Measurements from ENCODE around the gene CXCL17.
"Not testable (repeated sequence)": the region's sequence is repeated elsewhere in the genome, so short reads cannot be mapped to it uniquely, and the experiment has no call there.

Gene CXCL17

GRCh38 chr19:42442833-42443232 is at the start of gene CXCL17:
TSS of gene CXCL17 (minus strand) at chr19:42442946. CDS start at chr19:42442832, 114 bp downstream.
- Histone ChIP-seq H3K4me3 (ENCODE audit: low read depth, low read length) (no peak within 1 kb of the TSS), H3K9me3 (ENCODE audit: control insufficient read depth, insufficient read depth, low read length) (no peaks in the 10 kb centered on the region), H3K36me3 (ENCODE audit: control insufficient read depth, insufficient read depth, low read length) (no peaks in the 10 kb centered on the region), H3K27me3 (ENCODE audit: control insufficient read depth, insufficient read depth, low read length) (peaks cover 8% of the 10 kb centered on the region), H3K9ac (ENCODE audit: low read depth, low read length) (no peak within 1 kb of the TSS), H3K4me1 (ENCODE audit: control insufficient read depth, insufficient read depth, low read length) (peaks cover 7% of the 10 kb centered on the region)

GRCh38 chr19:42488783-42489521 is 46.2 kb upstream of the CXCL17 start:
- no peaks in the 10 kb centered on the region for H3K4me1 ChIP-seq (ENCODE audit: control insufficient read depth, insufficient read depth, low read length)
- H3K9me3 ChIP-seq (ENCODE audit: control insufficient read depth, insufficient read depth, low read length) = no peaks in the 10 kb centered on the region
- no peak overlapping the region for H3K9ac ChIP-seq (ENCODE audit: low read depth, low read length)
- no peak overlapping the region for H3K4me3 ChIP-seq (ENCODE audit: low read depth, low read length)
- no peaks in the 10 kb centered on the region for H3K27me3 ChIP-seq (ENCODE audit: control insufficient read depth, insufficient read depth, low read length)
- no peaks in the 10 kb centered on the region for H3K36me3 ChIP-seq (ENCODE audit: control insufficient read depth, insufficient read depth, low read length)

GRCh38 chr19:42487798-42488178 is 45.0 kb upstream of the CXCL17 start:
- H3K4me1 ChIP-seq (ENCODE audit: control insufficient read depth, insufficient read depth, low read length) = no peaks in the 10 kb centered on the region

GRCh38 chr19:42487032-42487797 is 44.5 kb upstream of the CXCL17 start:
- H3K27me3 ChIP-seq (ENCODE audit: control insufficient read depth, insufficient read depth, low read length) = no peaks in the 10 kb centered on the region
- no peak overlapping the region for H3K9ac ChIP-seq (ENCODE audit: low read depth, low read length)
- H3K4me3 ChIP-seq (ENCODE audit: low read depth, low read length) = no peak overlapping the region
- no peaks in the 10 kb centered on the region for H3K4me1 ChIP-seq (ENCODE audit: control insufficient read depth, insufficient read depth, low read length)
- H3K36me3 ChIP-seq (ENCODE audit: control insufficient read depth, insufficient read depth, low read length) = no peaks in the 10 kb centered on the region
- H3K9me3 ChIP-seq (ENCODE audit: control insufficient read depth, insufficient read depth, low read length) = no peaks in the 10 kb centered on the region

More at GRCh38 chr19:42487798-42488178, 45.0 kb upstream of the CXCL17 start:
- H3K9ac ChIP-seq (ENCODE audit: low read depth, low read length) = no peak overlapping the region
- H3K4me3 ChIP-seq (ENCODE audit: low read depth, low read length) = no peak overlapping the region
- no peaks in the 10 kb centered on the region for H3K27me3 ChIP-seq (ENCODE audit: control insufficient read depth, insufficient read depth, low read length)
- H3K36me3 ChIP-seq (ENCODE audit: control insufficient read depth, insufficient read depth, low read length) = no peaks in the 10 kb centered on the region
- H3K9me3 ChIP-seq (ENCODE audit: control insufficient read depth, insufficient read depth, low read length) = no peaks in the 10 kb centered on the region

- not testable (repeated sequence) for H3K27me3 ChIP-seq (ENCODE audit: control insufficient read depth, insufficient read depth, low read length); H3K4me1 ChIP-seq (ENCODE audit: control insufficient read depth, insufficient read depth, low read length); H3K4me3 ChIP-seq (ENCODE audit: low read depth, low read length); H3K9me3 ChIP-seq (ENCODE audit: control insufficient read depth, insufficient read depth, low read length); H3K9ac ChIP-seq (ENCODE audit: low read depth, low read length); H3K36me3 ChIP-seq (ENCODE audit: control insufficient read depth, insufficient read depth, low read length)
Measured at GRCh38 chr19:42485036-42485435, 42.3 kb upstream of the CXCL17 start.

- Histone ChIP-seq H3K4me3 (ENCODE audit: low read depth, low read length) (no peak overlapping the region), H3K9ac (ENCODE audit: low read depth, low read length) (no peak overlapping the region), H3K36me3 (ENCODE audit: control insufficient read depth, insufficient read depth, low read length) (no peaks in the 10 kb centered on the region)
Measured at GRCh38 chr19:42480335-42481095, 37.8 kb upstream of the CXCL17 start.

GRCh38 chr19:42479736-42480135 is 37.0 kb upstream of the CXCL17 start:
- Histone ChIP-seq H3K36me3 (ENCODE audit: control insufficient read depth, insufficient read depth, low read length) (no peaks in the 10 kb centered on the region), H3K9ac (ENCODE audit: low read depth, low read length) (no peak overlapping the region), H3K27me3 (ENCODE audit: control insufficient read depth, insufficient read depth, low read length) (no peaks in the 10 kb centered on the region), H3K4me1 (ENCODE audit: control insufficient read depth, insufficient read depth, low read length) (peaks cover 13% of the 10 kb centered on the region), H3K9me3 (ENCODE audit: control insufficient read depth, insufficient read depth, low read length) (no peaks in the 10 kb centered on the region), H3K4me3 (ENCODE audit: low read depth, low read length) (no peak overlapping the region)

More at GRCh38 chr19:42480335-42481095, 37.8 kb upstream of the CXCL17 start:
- H3K27me3 ChIP-seq (ENCODE audit: control insufficient read depth, insufficient read depth, low read length) = no peaks in the 10 kb centered on the region
- peaks cover 8% of the 10 kb centered on the region for H3K4me1 ChIP-seq (ENCODE audit: control insufficient read depth, insufficient read depth, low read length)
- H3K9me3 ChIP-seq (ENCODE audit: control insufficient read depth, insufficient read depth, low read length) = no peaks in the 10 kb centered on the region

GRCh38 chr19:42478765-42479311 is 36.1 kb upstream of the CXCL17 start:
- Histone ChIP-seq H3K9ac (ENCODE audit: low read depth, low read length) (no peak overlapping the region), H3K4me3 (ENCODE audit: low read depth, low read length) (no peak overlapping the region), H3K9me3 (ENCODE audit: control insufficient read depth, insufficient read depth, low read length) (no peaks in the 10 kb centered on the region), H3K27me3 (ENCODE audit: control insufficient read depth, insufficient read depth, low read length) (no peaks in the 10 kb centered on the region), H3K4me1 (ENCODE audit: control insufficient read depth, insufficient read depth, low read length) (peaks cover 20% of the 10 kb centered on the region), H3K36me3 (ENCODE audit: control insufficient read depth, insufficient read depth, low read length) (no peaks in the 10 kb centered on the region)

GRCh38 chr19:42477933-42478332 is 35.2 kb upstream of the CXCL17 start:
- no peaks in the 10 kb centered on the region for H3K36me3 ChIP-seq (ENCODE audit: control insufficient read depth, insufficient read depth, low read length)
- no peaks in the 10 kb centered on the region for H3K9me3 ChIP-seq (ENCODE audit: control insufficient read depth, insufficient read depth, low read length)
- peaks cover 25% of the 10 kb centered on the region for H3K4me1 ChIP-seq (ENCODE audit: control insufficient read depth, insufficient read depth, low read length)

GRCh38 chr19:42477117-42477516 is 34.4 kb upstream of the CXCL17 start:
- H3K9me3 ChIP-seq (ENCODE audit: control insufficient read depth, insufficient read depth, low read length) = no peaks in the 10 kb centered on the region
- H3K27me3 ChIP-seq (ENCODE audit: control insufficient read depth, insufficient read depth, low read length) = no peaks in the 10 kb centered on the region
- H3K4me3 ChIP-seq (ENCODE audit: low read depth, low read length) = no peak overlapping the region
- H3K4me1 ChIP-seq (ENCODE audit: control insufficient read depth, insufficient read depth, low read length) = peaks cover 33% of the 10 kb centered on the region
- no peaks in the 10 kb centered on the region for H3K36me3 ChIP-seq (ENCODE audit: control insufficient read depth, insufficient read depth, low read length)
- no peak overlapping the region for H3K9ac ChIP-seq (ENCODE audit: low read depth, low read length)

More at GRCh38 chr19:42477933-42478332, 35.2 kb upstream of the CXCL17 start:
- H3K4me3 ChIP-seq (ENCODE audit: low read depth, low read length) = no peak overlapping the region
- no peaks in the 10 kb centered on the region for H3K27me3 ChIP-seq (ENCODE audit: control insufficient read depth, insufficient read depth, low read length)
- H3K9ac ChIP-seq (ENCODE audit: low read depth, low read length) = no peak overlapping the region

- Histone ChIP-seq H3K4me1 (ENCODE audit: control insufficient read depth, insufficient read depth, low read length) (peaks cover 43% of the 10 kb centered on the region), H3K27me3 (ENCODE audit: control insufficient read depth, insufficient read depth, low read length) (no peaks in the 10 kb centered on the region), H3K9ac (ENCODE audit: low read depth, low read length) (no peak overlapping the region), H3K9me3 (ENCODE audit: control insufficient read depth, insufficient read depth, low read length) (no peaks in the 10 kb centered on the region), H3K36me3 (ENCODE audit: control insufficient read depth, insufficient read depth, low read length) (no peaks in the 10 kb centered on the region), H3K4me3 (ENCODE audit: low read depth, low read length) (no peak overlapping the region)
Measured at GRCh38 chr19:42475366-42475765, 32.6 kb upstream of the CXCL17 start.
